ENCODE measurements around the gene MOSMO.
"Not testable (repeated sequence)": the region's sequence is repeated elsewhere in the genome, so short reads cannot be mapped to it uniquely, and the experiment has no call there.

Gene MOSMO

DNA sequence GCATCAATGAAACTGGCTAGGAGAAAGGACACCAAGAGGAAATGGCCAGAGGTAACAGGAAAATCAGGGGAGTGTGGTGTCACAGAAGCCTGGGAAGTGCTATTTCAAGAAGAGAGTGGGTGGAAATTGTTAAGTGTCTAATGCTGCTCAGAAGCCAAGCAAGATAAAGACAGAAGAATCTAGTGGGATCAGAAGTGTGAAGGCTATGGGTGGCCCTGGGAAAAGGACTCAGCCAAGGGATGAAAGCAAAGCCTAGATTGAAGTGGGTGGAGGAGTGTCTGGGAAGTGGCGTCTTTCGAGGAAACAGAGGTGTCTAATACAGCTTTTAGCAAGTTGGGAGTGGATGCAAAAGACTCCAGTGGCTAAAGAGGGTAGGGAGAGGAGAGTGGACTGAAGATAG lies 20.4 kb upstream of the MOSMO start:
- Histone ChIP-seq H3K36me3 (ENCODE audit: insufficient read depth, low read depth, low read length) (peaks cover 29% of the 10 kb centered on the region), H3K9me3 (ENCODE audit: insufficient read depth, low read depth, low read length) (no peaks in the 10 kb centered on the region), H3K4me3 (ENCODE audit: low read length) (no peak overlapping the region), H3K4me1 (ENCODE audit: insufficient read depth, low read length) (0 out of 2 replicates have a peak, but pooled peaks cover 3% of the 10 kb centered on the region), H3K9ac (ENCODE audit: low read depth, low read length) (no peak overlapping the region), H3K27ac (ENCODE audit: low read length) (no peak overlapping the region), H3K27me3 (ENCODE audit: insufficient read depth, low read length) (no peaks in the 10 kb centered on the region)

DNA sequence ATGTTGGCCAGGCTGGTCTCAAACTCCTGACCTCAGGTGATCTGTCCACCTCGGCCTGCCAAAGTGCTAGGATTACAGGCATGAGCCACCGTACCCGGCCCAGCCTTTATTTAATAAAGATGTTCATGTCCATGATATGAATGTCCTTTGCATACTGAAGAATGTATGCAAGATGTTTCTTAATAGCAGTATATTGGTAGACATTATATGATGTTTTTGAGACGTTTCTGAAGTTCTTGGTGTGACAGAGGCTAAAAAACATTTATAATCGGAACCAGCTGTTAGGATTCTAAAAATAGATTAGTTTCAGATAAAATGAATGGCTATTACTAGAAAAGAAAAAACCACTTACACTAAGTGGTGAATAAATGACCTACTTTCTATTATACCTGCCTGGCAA lies 18.8 kb upstream of the MOSMO start:
- Histone ChIP-seq H3K9ac (ENCODE audit: low read depth, low read length) (no peak overlapping the region), H3K4me1 (ENCODE audit: insufficient read depth, low read length) (0 out of 2 replicates have a peak, but pooled peaks cover 3% of the 10 kb centered on the region), H3K27me3 (ENCODE audit: insufficient read depth, low read length) (no peaks in the 10 kb centered on the region), H3K36me3 (ENCODE audit: insufficient read depth, low read depth, low read length) (peaks cover 13% of the 10 kb centered on the region), H3K27ac (ENCODE audit: low read length) (no peak overlapping the region), H3K9me3 (ENCODE audit: insufficient read depth, low read depth, low read length) (no peaks in the 10 kb centered on the region), H3K4me3 (ENCODE audit: low read length) (no peak overlapping the region)

DNA sequence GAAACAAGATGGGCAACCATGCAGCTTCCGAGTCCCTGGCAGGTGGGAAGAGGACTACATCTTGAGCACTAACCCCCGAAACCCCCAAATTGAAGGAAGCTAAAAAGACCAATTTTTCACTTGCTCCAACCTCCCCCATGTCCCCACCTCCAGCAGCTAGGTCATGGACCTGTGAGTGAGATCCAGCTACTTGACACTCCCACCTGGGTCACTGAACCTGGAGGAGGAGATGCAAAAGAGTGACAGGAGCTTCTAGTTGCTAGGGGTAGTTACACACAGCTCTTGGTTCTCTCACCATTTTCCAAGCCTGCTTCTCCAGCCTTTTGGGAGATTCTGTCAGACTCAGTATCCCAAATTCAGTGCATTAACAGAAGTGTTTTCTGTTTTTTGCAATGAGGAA lies 18.2 kb upstream of the MOSMO start:
- Histone ChIP-seq H3K27ac (ENCODE audit: low read length) (no peak overlapping the region), H3K9ac (ENCODE audit: low read depth, low read length) (no peak overlapping the region), H3K36me3 (ENCODE audit: insufficient read depth, low read depth, low read length) (peaks cover 7% of the 10 kb centered on the region; the same call in 1 of the 2 replicates), H3K9me3 (ENCODE audit: insufficient read depth, low read depth, low read length) (no peaks in the 10 kb centered on the region), H3K4me3 (ENCODE audit: low read length) (no peak overlapping the region), H3K27me3 (ENCODE audit: insufficient read depth, low read length) (no peaks in the 10 kb centered on the region), H3K4me1 (ENCODE audit: insufficient read depth, low read length) (0 out of 2 replicates have a peak, but pooled peaks cover 3% of the 10 kb centered on the region)

DNA sequence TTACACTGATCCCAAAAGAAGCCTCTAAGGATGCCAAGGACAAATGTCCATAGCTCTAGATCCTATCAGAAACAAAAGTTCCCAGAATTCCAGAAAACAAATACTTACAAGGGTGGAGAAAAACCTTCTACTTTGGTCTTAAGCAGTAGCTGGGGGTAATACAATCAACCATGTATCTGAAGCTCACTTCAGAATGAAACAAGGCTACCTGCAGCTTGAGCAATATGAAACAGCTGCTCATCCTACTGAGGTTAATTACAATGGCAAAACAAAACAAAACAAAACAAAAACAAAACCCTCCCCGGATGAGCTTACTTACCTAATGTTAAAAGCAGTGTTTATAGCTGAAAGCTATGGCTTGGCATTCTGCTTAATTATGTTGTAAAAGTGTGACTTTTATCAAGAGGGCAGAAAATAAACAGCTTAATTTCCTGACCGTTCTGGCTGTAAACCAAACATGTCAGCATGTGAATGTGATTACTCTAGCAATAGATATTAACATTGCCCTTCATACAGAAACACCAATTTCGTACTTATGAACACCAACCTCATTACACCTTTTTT lies 17.4 kb upstream of the MOSMO start:
- Histone ChIP-seq H3K27ac (ENCODE audit: low read length) (no peak overlapping the region), H3K4me3 (ENCODE audit: low read length) (no peak overlapping the region), H3K4me1 (ENCODE audit: insufficient read depth, low read length) (0 out of 2 replicates have a peak, but pooled peaks cover 3% of the 10 kb centered on the region), H3K36me3 (ENCODE audit: insufficient read depth, low read depth, low read length) (peaks cover 2% of the 10 kb centered on the region; the same call in 1 of the 2 replicates), H3K9ac (ENCODE audit: low read depth, low read length) (no peak overlapping the region), H3K27me3 (ENCODE audit: insufficient read depth, low read length) (no peaks in the 10 kb centered on the region), H3K9me3 (ENCODE audit: insufficient read depth, low read depth, low read length) (no peaks in the 10 kb centered on the region)

DNA sequence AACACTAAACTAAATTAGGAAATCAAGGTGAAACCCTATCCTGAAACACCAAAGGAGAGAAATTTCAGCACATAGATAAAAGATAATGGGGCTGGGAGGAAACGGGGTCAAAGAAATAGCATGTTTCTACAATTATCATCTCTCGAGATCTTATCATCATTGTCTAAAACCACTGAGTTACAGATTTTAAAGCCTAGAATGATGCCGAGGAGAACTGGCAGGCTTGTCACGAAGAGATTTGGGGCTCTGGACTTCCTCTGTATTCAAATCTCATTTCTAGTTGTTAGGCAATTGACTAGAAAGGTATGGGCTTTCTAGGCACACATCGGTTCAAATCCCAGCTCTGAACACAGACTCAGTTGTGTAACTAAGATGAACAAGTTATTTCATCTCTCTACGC lies 16.3 kb upstream of the MOSMO start:
- no peak overlapping the region for H3K4me3 ChIP-seq (ENCODE audit: low read length)
- no peak overlapping the region for H3K27ac ChIP-seq (ENCODE audit: low read length)
- H3K9me3 ChIP-seq (ENCODE audit: insufficient read depth, low read depth, low read length) = no peaks in the 10 kb centered on the region
- no peaks in the 10 kb centered on the region for H3K36me3 ChIP-seq (ENCODE audit: insufficient read depth, low read depth, low read length)
- no peak overlapping the region for H3K9ac ChIP-seq (ENCODE audit: low read depth, low read length)
- 0 out of 2 replicates have a peak, but pooled peaks cover 2% of the 10 kb centered on the region for H3K4me1 ChIP-seq (ENCODE audit: insufficient read depth, low read length)
- no peaks in the 10 kb centered on the region for H3K27me3 ChIP-seq (ENCODE audit: insufficient read depth, low read length)

DNA sequence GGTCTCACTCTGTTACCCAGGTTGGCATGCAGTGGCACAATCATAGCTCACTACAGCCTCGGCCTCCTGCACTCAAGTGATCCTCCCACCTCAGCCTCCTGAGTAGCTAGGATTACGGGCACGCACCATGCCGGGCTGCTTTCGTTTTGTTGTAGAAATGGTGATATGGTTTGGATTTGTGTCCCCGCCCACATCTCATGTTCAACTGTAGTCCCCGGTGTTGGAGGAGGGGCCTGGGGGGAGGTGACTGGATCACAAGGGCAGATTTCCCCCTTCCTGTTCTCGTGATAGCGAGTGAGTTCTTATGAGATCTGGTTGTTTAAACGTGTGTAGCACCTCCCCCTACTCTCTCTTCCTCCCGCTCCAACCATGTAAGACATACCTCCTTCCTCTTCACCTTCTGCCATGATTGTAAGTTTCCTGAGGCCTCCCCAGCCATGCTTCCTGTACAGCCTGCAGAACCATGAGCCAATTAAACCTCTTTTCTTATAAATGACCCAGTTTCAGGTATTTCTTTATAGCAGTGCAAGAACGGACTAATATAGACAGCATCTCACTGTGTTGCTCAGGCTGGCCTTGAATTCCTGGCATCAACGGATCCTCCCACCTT lies 12.9 kb upstream of the MOSMO start:
- no peaks in the 10 kb centered on the region for H3K36me3 ChIP-seq (ENCODE audit: insufficient read depth, low read depth, low read length)
- no peak overlapping the region for H3K27ac ChIP-seq (ENCODE audit: low read length)
- H3K27me3 ChIP-seq (ENCODE audit: insufficient read depth, low read length) = no peaks in the 10 kb centered on the region
- H3K4me3 ChIP-seq (ENCODE audit: low read length) = no peak overlapping the region
- H3K9me3 ChIP-seq (ENCODE audit: insufficient read depth, low read depth, low read length) = no peaks in the 10 kb centered on the region
- H3K4me1 ChIP-seq (ENCODE audit: insufficient read depth, low read length) = no peaks in the 10 kb centered on the region
- no peak overlapping the region for H3K9ac ChIP-seq (ENCODE audit: low read depth, low read length)

DNA sequence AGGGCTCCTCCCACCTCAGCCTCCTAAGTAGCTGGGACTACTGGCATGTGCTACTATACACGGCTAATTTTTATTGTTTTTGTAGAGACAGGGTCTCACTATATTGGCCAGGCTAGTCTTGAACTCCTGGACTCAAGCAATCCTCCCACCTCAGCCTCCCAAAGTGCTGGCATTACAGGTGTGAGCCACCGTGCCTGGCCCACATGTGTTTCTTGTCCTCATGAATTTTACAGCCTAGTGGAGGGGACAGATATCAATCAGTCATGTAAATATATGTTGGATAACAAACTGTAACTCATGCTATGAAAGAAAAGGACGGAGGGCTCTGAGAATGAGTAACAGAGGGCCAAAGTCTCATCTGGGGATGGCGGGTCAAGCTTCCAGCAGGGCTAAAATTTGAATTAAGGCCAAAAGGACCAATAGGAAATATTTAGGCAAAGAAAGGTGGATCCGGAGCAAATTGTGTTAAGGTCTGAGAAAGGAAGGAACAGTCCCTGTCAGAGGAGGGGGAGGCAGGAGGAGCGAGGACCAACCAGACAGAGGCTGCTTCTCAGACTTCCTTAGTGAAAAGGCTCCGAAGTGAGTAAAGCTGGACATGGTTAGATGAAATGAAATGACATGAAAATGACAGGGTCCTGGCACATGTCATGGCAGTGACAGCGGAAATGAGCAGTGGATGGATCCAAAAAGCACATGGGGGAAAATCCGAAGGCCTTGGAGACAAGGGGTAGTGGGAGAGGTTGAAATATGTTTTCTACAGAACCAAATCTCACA lies 10.8 kb upstream of the MOSMO start:
- no peaks in the 10 kb centered on the region; the same call in 1 of the 2 replicates for H3K4me1 ChIP-seq (ENCODE audit: insufficient read depth, low read length)
- H3K36me3 ChIP-seq (ENCODE audit: insufficient read depth, low read depth, low read length) = no peaks in the 10 kb centered on the region
- no peaks in the 10 kb centered on the region for H3K9me3 ChIP-seq (ENCODE audit: insufficient read depth, low read depth, low read length)
- no peak overlapping the region for H3K27ac ChIP-seq (ENCODE audit: low read length)
- H3K27me3 ChIP-seq (ENCODE audit: insufficient read depth, low read length) = no peaks in the 10 kb centered on the region
- H3K9ac ChIP-seq (ENCODE audit: low read depth, low read length) = no peak overlapping the region
- no peak overlapping the region for H3K4me3 ChIP-seq (ENCODE audit: low read length)

DNA sequence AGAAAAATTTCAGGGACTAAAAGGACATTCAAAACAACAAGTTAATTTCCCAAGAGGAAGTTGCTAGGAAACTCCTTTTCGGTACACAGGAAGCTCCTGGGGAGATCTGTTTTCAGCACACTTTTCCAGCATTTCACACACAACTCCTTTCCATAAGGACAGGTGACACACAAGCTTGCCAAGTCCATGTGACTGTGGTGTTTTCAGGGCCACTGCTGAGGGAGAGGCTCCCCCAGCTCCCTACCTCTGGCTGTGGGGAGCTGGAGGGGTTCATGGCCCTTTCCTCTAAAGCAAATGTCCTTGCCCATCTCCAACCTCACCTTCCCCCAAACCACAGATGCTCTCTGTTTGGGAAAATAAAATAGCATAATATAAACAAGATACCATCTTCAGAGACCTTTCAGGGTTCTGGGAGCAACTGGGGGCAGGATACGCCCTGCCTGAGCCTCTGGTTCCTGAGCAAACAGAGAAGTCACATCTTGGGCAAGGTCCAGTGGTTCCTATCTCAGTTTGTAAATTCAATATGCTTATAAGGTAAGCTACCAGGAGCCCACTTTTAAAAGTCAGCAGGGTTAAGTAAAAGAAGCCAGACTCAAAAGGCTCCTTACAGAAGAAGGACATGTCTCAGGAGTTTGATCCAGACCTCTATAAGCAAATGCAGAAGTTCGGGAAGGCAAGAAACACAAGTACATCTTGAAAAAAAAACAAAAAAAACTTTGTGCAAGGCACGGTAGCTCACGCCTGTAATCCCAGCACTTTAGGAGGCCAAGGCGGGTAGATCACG lies 10.0 kb upstream of the MOSMO start:
- Histone ChIP-seq H3K9ac (ENCODE audit: low read depth, low read length) (no peak overlapping the region), H3K36me3 (ENCODE audit: insufficient read depth, low read depth, low read length) (no peaks in the 10 kb centered on the region), H3K27me3 (ENCODE audit: insufficient read depth, low read length) (no peaks in the 10 kb centered on the region), H3K4me1 (ENCODE audit: insufficient read depth, low read length) (no peaks in the 10 kb centered on the region; the same call in 1 of the 2 replicates), H3K27ac (ENCODE audit: low read length) (no peak overlapping the region), H3K9me3 (ENCODE audit: insufficient read depth, low read depth, low read length) (no peaks in the 10 kb centered on the region), H3K4me3 (ENCODE audit: low read length) (no peak overlapping the region)

DNA sequence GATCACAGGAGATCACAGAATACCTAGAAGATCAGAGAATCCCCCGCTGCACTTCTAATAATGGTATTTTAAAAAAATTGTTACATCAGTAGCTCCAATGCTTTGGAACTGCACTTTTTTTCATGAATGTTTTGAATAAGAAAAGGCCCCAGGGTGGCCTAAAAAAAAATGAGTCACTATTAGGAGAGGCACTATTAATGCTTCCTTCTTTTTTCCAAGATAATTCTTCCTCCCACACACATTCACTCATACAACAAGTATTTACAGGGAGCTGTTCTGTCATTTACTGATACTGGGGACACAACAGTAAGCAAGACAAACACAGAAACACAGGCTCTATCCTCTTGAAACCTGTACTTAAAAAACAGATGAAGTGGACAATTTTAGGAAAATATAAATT lies 6.3 kb upstream of the MOSMO start:
- H3K27me3 ChIP-seq (ENCODE audit: insufficient read depth, low read length) = peaks cover 8% of the 10 kb centered on the region
- H3K27ac ChIP-seq (ENCODE audit: low read length) = no peak overlapping the region
- no peaks in the 10 kb centered on the region for H3K9me3 ChIP-seq (ENCODE audit: insufficient read depth, low read depth, low read length)
- no peak overlapping the region for H3K9ac ChIP-seq (ENCODE audit: low read depth, low read length)
- H3K4me1 ChIP-seq (ENCODE audit: insufficient read depth, low read length) = no peaks in the 10 kb centered on the region; the same call in 1 of the 2 replicates
- no peaks in the 10 kb centered on the region for H3K36me3 ChIP-seq (ENCODE audit: insufficient read depth, low read depth, low read length)
- no peak overlapping the region for H3K4me3 ChIP-seq (ENCODE audit: low read length)

DNA sequence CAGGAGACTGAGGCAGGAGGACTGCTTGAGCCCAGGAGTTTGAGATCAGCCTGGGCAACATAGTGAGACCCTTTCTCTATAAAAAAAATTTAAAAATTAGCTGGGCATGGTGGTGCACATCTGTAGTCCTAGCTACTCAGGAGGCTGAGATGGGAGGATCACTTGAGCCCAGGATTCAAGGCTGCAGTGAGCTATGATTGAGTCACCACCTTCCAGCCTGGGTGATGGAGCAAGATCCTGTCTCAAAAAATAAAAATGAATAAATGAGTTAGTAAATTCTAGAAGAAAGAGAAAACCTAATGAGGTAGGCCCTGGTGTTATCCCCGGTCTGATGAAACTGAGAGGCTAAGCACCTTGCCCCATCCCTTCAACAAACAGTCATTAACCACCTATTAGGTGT lies 5.9 kb upstream of the MOSMO start:
- H3K27me3 ChIP-seq (ENCODE audit: insufficient read depth, low read length) = peaks cover 13% of the 10 kb centered on the region
- H3K36me3 ChIP-seq (ENCODE audit: insufficient read depth, low read depth, low read length); H3K27ac ChIP-seq (ENCODE audit: low read length); H3K9me3 ChIP-seq (ENCODE audit: insufficient read depth, low read depth, low read length); H3K4me3 ChIP-seq (ENCODE audit: low read length); H3K9ac ChIP-seq (ENCODE audit: low read depth, low read length); H3K4me1 ChIP-seq (ENCODE audit: insufficient read depth, low read length): not testable (repeated sequence)

DNA sequence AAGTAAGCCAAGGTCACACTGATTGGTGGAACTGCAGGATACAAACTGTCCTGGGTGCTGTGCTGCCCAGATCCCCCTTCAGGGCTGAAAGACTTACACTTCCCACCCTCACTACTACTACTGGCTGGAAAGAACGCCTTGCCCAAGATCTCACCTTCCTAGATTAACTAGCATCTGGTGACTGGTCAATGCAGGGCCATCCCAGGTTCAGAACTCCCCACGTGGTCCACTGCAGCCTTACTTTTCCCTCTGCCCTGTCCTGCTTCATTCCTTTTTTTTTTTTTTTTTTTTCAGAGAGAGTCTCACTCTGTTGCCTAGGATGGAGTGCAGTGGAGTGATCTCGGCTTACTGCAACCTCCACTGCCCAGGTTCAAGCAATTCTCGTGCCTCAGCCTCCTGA lies 4.7 kb upstream of the MOSMO start:
- Histone ChIP-seq H3K4me1 (ENCODE audit: insufficient read depth, low read length) (peaks cover 4% of the 10 kb centered on the region; the same call in 1 of the 2 replicates), H3K27me3 (ENCODE audit: insufficient read depth, low read length) (peaks cover 16% of the 10 kb centered on the region)

More for the DNA sequence above, 4.7 kb upstream of the MOSMO start:
- Histone ChIP-seq H3K4me3 (ENCODE audit: low read length) (no peak overlapping the region), H3K36me3 (ENCODE audit: insufficient read depth, low read depth, low read length) (no peaks in the 10 kb centered on the region), H3K9me3 (ENCODE audit: insufficient read depth, low read depth, low read length) (no peaks in the 10 kb centered on the region), H3K27ac (ENCODE audit: low read length) (no peak overlapping the region), H3K9ac (ENCODE audit: low read depth, low read length) (no peak overlapping the region)

Data from iPS-20b (cell line).